HepG2 (cell line): ENCODE results near the gene FAM174B. TPM values are rescaled to one million over a fixed set of nuclear protein-coding genes. Genes with fewer than 3 reads are reported as not detected.

ENCODE experiments used
- ATAC-seq: fragments of 200-7000 bp; cut with Tn5 transposase; 3 replicates; pipeline ENCODE4 v1.9.1; 2020; ENCODE audit warnings: mild to moderate bottlenecking, moderate library complexity
- BruUV-seq: library from RNA; stranded (reverse); fragments of 400-500 nt; replicated peaks from 2 replicates; lab custom pipeline; 2021; lab: Mats Ljungman, UMichigan
- CTCF ChIA-PET: fragments of 300-600 bp; formaldehyde crosslinking; extraction: SDS; loops from one replicate; lab custom pipeline; 2021; ENCODE audit warnings: low total read pairs, inconsistent platforms, low intra/inter-chr PET ratio; lab: Yijun Ruan, JAX
- POLR2A ChIA-PET: fragments of 350-600 bp; sonication (Branson Sonifier 250); formaldehyde crosslinking; loops from one replicate; lab custom pipeline; 2020; ENCODE audit warnings: antibody characterized with exemption, inconsistent platforms; lab: Yijun Ruan, JAX
- DNase-seq: peaks from one replicate; pipeline ENCODE4 v3.0.0-alpha.2; 2015; ENCODE audit warnings: low spot score
- FAIRE-seq: peaks from 3 replicates; lab custom pipeline; 2011; peaks lifted over from hg19 to GRCh38; lab: Jason Lieb, UNC
- H2AFZ ChIP-seq: one replicate; pipeline ENCODE4 v1.6.1; 2011; ENCODE audit warnings: low read length, inconsistent platforms
- H3K27ac ChIP-seq: fragments of 300-600 bp; 3 replicates; pipeline ENCODE4 v1.8.0; 2011; ENCODE audit warnings: mixed run types, mild to moderate bottlenecking, mixed read lengths, low read length, inconsistent platforms; ENCODE audit not compliant: insufficient read depth; ENCODE audit errors: extremely low read length
- H3K27me3 ChIP-seq, 2 experiments: fragments of 200-600 bp in 1 of 2; 2 replicates in 1 of 2; 3 replicates in 1 of 2; pipeline versions ENCODE4 v1.6.0 to v1.8.0; 2011; ENCODE audit warnings: low read length in 2 of 2, mild to moderate bottlenecking in 2 of 2, moderate library complexity in 2 of 2, inconsistent platforms in 1 of 2; ENCODE audit not compliant: insufficient read depth in 2 of 2, control insufficient read depth in 1 of 2
- H3K36me3 ChIP-seq, 2 experiments: fragments of 200-600 bp in 1 of 2; replicated peaks in 1 of 2; 2 replicates in 1 of 2; 3 replicates in 1 of 2; pipeline versions ENCODE4 v1.5.1 to v1.8.0; 2011; ENCODE audit warnings: low read length in 2 of 2, inconsistent platforms in 1 of 2; ENCODE audit not compliant: insufficient read depth in 2 of 2, control insufficient read depth in 1 of 2
- H3K4me1 ChIP-seq: 2 replicates; pipeline ENCODE4 v1.5.1; 2012; ENCODE audit warnings: low read length, inconsistent platforms; ENCODE audit not compliant: insufficient read depth
- H3K4me2 ChIP-seq: 2 replicates; pipeline ENCODE4 v1.6.0; 2011; ENCODE audit warnings: low read depth, low read length, inconsistent platforms
- H3K4me3 ChIP-seq, 3 experiments: fragments of 200-600 bp in 1 of 3; sonication (generic), shearing (Covaris generic) in 1 of 3; replicated peaks in 1 of 3; 2 replicates each; pipeline ENCODE4 v1.5.1; 2011 to 2016; ENCODE audit warnings: low read length in 3 of 3, inconsistent platforms in 2 of 3, low read depth in 2 of 3, mild to moderate bottlenecking in 2 of 3, control low read depth in 1 of 3, mixed read lengths in 1 of 3; ENCODE audit not compliant: insufficient read depth in 1 of 3
- H3K79me2 ChIP-seq: one replicate; pipeline ENCODE4 v1.6.1; 2011; ENCODE audit warnings: low read length, inconsistent platforms; ENCODE audit not compliant: insufficient read depth
- H3K9ac ChIP-seq: 2 replicates; pipeline ENCODE4 v1.6.0; 2011; ENCODE audit warnings: mild to moderate bottlenecking, low read depth, low read length, inconsistent platforms; ENCODE audit not compliant: insufficient read depth
- H3K9me3 ChIP-seq: 2 replicates; pipeline ENCODE4 v1.5.1; 2012; ENCODE audit warnings: mild to moderate bottlenecking, low read length
- H4K20me1 ChIP-seq: 2 replicates; pipeline ENCODE4 v1.6.0; 2011; ENCODE audit warnings: inconsistent platforms, mild to moderate bottlenecking, low read length, moderate library complexity; ENCODE audit not compliant: insufficient read depth
- RFX3 ChIP-seq: IDR thresholded peaks from 2 replicates; pipeline ENCODE4 v1.6.1; 2016; ENCODE audit warnings: missing biosample characterization, missing genetic modification reagents
- ZNF142 ChIP-seq: sonication (generic); formaldehyde crosslinking; IDR thresholded peaks from 2 replicates; pipeline ENCODE4 v1.4.0; 2020; ENCODE audit warnings: missing genetic modification reagents
- ZNF598 ChIP-seq: sonication (generic); formaldehyde crosslinking; IDR thresholded peaks from 2 replicates; pipeline ENCODE4 v1.5.1; 2020; ENCODE audit warnings: mild to moderate bottlenecking, missing genetic modification reagents, borderline replicate concordance
- ZNF615 ChIP-seq: sonication (generic); formaldehyde crosslinking; IDR thresholded peaks from 2 replicates; pipeline ENCODE4 v1.5.0; 2020; ENCODE audit warnings: mild to moderate bottlenecking, missing genetic modification reagents, borderline replicate concordance
- ZNF687 ChIP-seq: sonication (generic); formaldehyde crosslinking; IDR thresholded peaks from 2 replicates; pipeline ENCODE4 v1.5.1; 2020; ENCODE audit warnings: mild to moderate bottlenecking, missing genetic modification reagents, moderate library complexity
- ZSCAN9 ChIP-seq: IDR thresholded peaks from 2 replicates; pipeline ENCODE4 v1.6.1; 2016; ENCODE audit warnings: borderline replicate concordance
- WGBS: methylation state at CpG from one replicate; pipeline ENCODE4 v1.1.6; 2017; ENCODE audit warnings: low lambda C conversion rate; 5-methylcytosine and 5-hydroxymethylcytosine counted together
- in situ Hi-C: cut with HindIII; loops from 2 replicates; pipeline ENCODE4 v1.10.0; 2017; ENCODE audit warnings: low pct_unique_long_range_greater_than_20kb; ENCODE audit not compliant: extremely low pct_ligation_motif_present
- intact Hi-C: fragments of 100-400 bp; cut with micrococcal nuclease; formaldehyde crosslinking; loops from one replicate; pipeline ENCODE4 v1.10.0; 2022; ENCODE audit not compliant: unreplicated experiment
- polyA plus RNA-seq, 8 experiments: library from polyadenylated mRNA; depleted of rRNA in 3 of 8; stranded (reverse) in 7 of 8; unstranded in 1 of 8; fragments of >200 nt; fragmentation: Illumina TruSeq in 4 of 8; extraction: Trizol in 4 of 8; gene quantifications; 2 replicates each; pipeline versions ENCODE4 v1.2.1 to v1.2.3, GENCODE V29; 2011 to 2016; ENCODE audit warnings: low read depth in 4 of 8, missing spikeins in 1 of 8, mixed read lengths in 1 of 8; ENCODE audit not compliant: insufficient read depth in 1 of 8
- total RNA-seq, 5 experiments: library from RNA; depleted of rRNA; stranded (reverse); fragments of >200 nt; fragmentation: Illumina TruSeq; extraction: Trizol; gene quantifications; 2 replicates each; pipeline ENCODE4 v1.2.3, GENCODE V29; 2016; ENCODE audit warnings: low read depth in 1 of 5

FAM174B gene
- total and polyA plus RNA-seq, 2 of the 13 experiments (the other 11 are each of a cell fraction or from before 2014, with no cell fraction given), result 0.90 to 2.1 TPM

DNA sequence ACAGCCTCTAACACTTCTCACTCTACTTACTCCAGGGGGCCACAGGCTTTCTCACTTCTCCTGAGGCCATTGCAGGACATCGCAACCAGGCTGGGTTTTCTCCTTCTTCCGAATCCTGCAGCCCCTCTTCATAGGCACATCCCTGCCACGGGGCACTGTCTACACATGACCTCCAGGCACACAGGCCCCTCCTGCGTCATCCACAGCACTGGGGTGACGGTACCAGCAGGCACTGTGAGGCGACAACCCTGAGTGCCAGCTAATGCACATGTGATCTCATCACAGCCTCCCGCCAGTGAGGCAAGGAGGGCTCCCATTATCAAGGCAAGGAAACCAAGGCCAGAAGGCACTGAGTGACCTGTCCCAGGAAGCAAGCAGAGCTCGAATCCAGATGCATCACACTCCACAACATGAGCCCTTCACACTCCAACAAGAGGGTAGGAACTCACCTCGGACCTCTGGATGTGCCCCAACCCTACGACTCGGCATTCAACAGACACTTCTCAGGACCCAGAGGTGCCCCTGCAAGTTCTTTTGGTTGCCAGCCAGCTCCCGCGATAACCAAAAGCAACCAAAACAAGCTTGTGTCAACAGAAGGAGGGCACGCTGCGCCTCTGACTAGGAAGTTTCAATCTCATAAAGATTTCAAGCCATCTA, 16.7 kb downstream of the FAM174B start:
- no peaks in the 10 kb centered on the region for H3K9me3 ChIP-seq
- peak overlapping the region in 1 of 3 experiments; percentile 5; a peak in 1 of 6 replicates for H3K4me3 ChIP-seq
- intact Hi-C loops (no loop called here), in situ Hi-C loops (no loop called here)
- BruUV-seq, result no TSS peak
- no peak overlapping the region for H3K9ac ChIP-seq
- no peaks in the 10 kb centered on the region; a peak in 2 of 5 replicates for H3K27me3 ChIP-seq
- no peak overlapping the region for H3K27ac ChIP-seq
- H3K79me2 ChIP-seq, result no peaks in the 10 kb centered on the region
- CTCF ChIA-PET, result no interaction called here
- TF ChIP-seq ZNF687, result 0 out of 2 replicates have a peak, but pooled peaks have one; percentile 22
- TF ChIP-seq ZNF598 (CRISPR knock-in tag), result no peak
- TF ChIP-seq RFX3, result no peak
- TF ChIP-seq ZNF615 (CRISPR knock-in tag), result no peak
- TF ChIP-seq ZSCAN9 (CRISPR knock-in tag), result no peak
- no peak for TF ChIP-seq ZNF142 (CRISPR knock-in tag)
- no peak overlapping the region for H2AFZ ChIP-seq
- H3K4me2 ChIP-seq, result no peak overlapping the region
- 57% methylated on average over 12 of the region's 15 CpGs for WGBS
- no peaks in the 10 kb centered on the region for H3K36me3 ChIP-seq
- H3K4me1 ChIP-seq, result peaks cover 20% of the 10 kb centered on the region
- POLR2A ChIA-PET, result no interaction called here
- ATAC-seq, result no peak; the same call in 1 of the 3 replicates
- H4K20me1 ChIP-seq, result no peaks in the 10 kb centered on the region
- FAIRE-seq, result no peak
- no peak for DNase-seq
